ENCODE measurements around the gene MT1M. TPM values are rescaled to one million over a fixed set of nuclear protein-coding genes. Genes with fewer than 3 reads are reported as not detected.

The MT1M gene
- total and polyA plus RNA-seq, 2 of the 4 experiments (the other 2 are of a cell fraction): 0.10 TPM; not detected in 1

GRCh38 chr16:56593573-56594291 is 38.7 kb upstream of the MT1M start:
- H2BK5ac ChIP-seq (ENCODE audit: low read depth, low read length, poor library complexity, severe bottlenecking): no peak overlapping the region
- H3K4me3 ChIP-seq (ENCODE audit: insufficient read depth, low read depth, low read length): no peak overlapping the region
- H2AK9ac ChIP-seq (replicated peaks; ENCODE audit: low read depth, low read length, poor library complexity): no peak overlapping the region
- H3K36me3 ChIP-seq (ENCODE audit: control insufficient read depth, insufficient read depth, low read length): no peaks in the 10 kb centered on the region
- no peak overlapping the region for H3K56ac ChIP-seq (ENCODE audit: extremely low read depth, insufficient read depth, low read length)
- no peak overlapping the region for H4K91ac ChIP-seq (ENCODE audit: insufficient read depth, low read depth, low read length)
- H3K9me1 ChIP-seq (ENCODE audit: insufficient read depth, low read length): no peaks in the 10 kb centered on the region
- H3K9ac ChIP-seq (ENCODE audit: low read depth, low read length): no peak overlapping the region
- no peak overlapping the region for H2BK20ac ChIP-seq (ENCODE audit: low read depth, low read length)
- TF ChIP-seq CTCF (conservative IDR thresholded peaks at IDR 0.05; ENCODE audit: low read depth, low read length) (no peak), RFX5 (IDR thresholded peaks at IDR 0.05; ENCODE audit: low read depth, low read length) (no peak), CHD1 (IDR thresholded peaks at IDR 0.05; ENCODE audit: low read depth, low read length) (no peak)
- DNase-seq (no peak), ATAC-seq (ENCODE audit: low read depth) (no peak)
- no peak overlapping the region for H2BK120ac ChIP-seq (ENCODE audit: low read depth, low read length)
- H3K27me3 ChIP-seq (ENCODE audit: control insufficient read depth, insufficient read depth, low read length): peaks cover 29% of the 10 kb centered on the region
- H4K5ac ChIP-seq (ENCODE audit: low read depth, low read length): no peak overlapping the region
- H3K79me1 ChIP-seq (ENCODE audit: low read depth in 1 of 2, low read length in 2 of 2): no peaks in the 10 kb centered on the region
- H2AK5ac ChIP-seq (ENCODE audit: low read depth, low read length): no peak overlapping the region
- H2AFZ ChIP-seq (replicated peaks; ENCODE audit: low read length, poor library complexity): no peak overlapping the region
- POLR2A ChIA-PET (ENCODE audit: unreplicated experiment): no interaction called here
- in situ Hi-C loops (cut with MboI; ENCODE audit: low sequenced_read_pairs) (no loop called here), dilution Hi-C loops (cut with HindIII; ENCODE audit: low sequenced_read_pairs, unreplicated experiment) (no loop called here), intact Hi-C loops (cut with micrococcal nuclease) (no loop called here)
- H2BK15ac ChIP-seq (ENCODE audit: low read depth, low read length): no peak overlapping the region
- no TSS peak for BruUV-seq (replicated peaks)
- H3K27ac ChIP-seq (ENCODE audit: insufficient read depth, low read length): no peak overlapping the region
- H3K9me3 ChIP-seq (ENCODE audit: control insufficient read depth, insufficient read depth, low read length): 0 out of 2 replicates have a peak, but pooled peaks cover 3% of the 10 kb centered on the region
- H4K8ac ChIP-seq (ENCODE audit: low read depth in 2 of 2, low read length in 2 of 2): no peak overlapping the region
- CTCF ChIA-PET: interaction anchor here (1.0 kb wide), 1 partner anchor 10 kb away, joined by 3 read pairs; no protein-coding TSS in a partner anchor
- H3K4me2 ChIP-seq (ENCODE audit: low read depth, low read length): no peak overlapping the region
- WGBS, 2 experiments (ENCODE audit: extremely low coverage in 2 of 2, insufficient read length in 1 of 2): no CpG with 5 or more reads among the region's 6 CpGs
- no peak overlapping the region for H3K4ac ChIP-seq (ENCODE audit: low read depth, low read length)
- H3K18ac ChIP-seq (ENCODE audit: low read depth, low read length): no peak overlapping the region
- no peak overlapping the region for H3K14ac ChIP-seq (replicated peaks; ENCODE audit: low read depth, low read length)
- H3K4me1 ChIP-seq (ENCODE audit: control insufficient read depth, insufficient read depth, low read length): peaks cover 2% of the 10 kb centered on the region; the same call in 1 of the 2 replicates
- H4K20me1 ChIP-seq (ENCODE audit: insufficient read depth, low read length): no peaks in the 10 kb centered on the region
- no peak overlapping the region for H3K23ac ChIP-seq (ENCODE audit: low read depth, low read length)
